ENCODE results near the gene ZNF48. TPM values are rescaled to one million over a fixed set of nuclear protein-coding genes. Genes with fewer than 3 reads are reported as not detected.

Gene ZNF48
- total and polyA plus RNA-seq, 11 donors = 3.1 to 11.0 (median 5.9) TPM

DNA sequence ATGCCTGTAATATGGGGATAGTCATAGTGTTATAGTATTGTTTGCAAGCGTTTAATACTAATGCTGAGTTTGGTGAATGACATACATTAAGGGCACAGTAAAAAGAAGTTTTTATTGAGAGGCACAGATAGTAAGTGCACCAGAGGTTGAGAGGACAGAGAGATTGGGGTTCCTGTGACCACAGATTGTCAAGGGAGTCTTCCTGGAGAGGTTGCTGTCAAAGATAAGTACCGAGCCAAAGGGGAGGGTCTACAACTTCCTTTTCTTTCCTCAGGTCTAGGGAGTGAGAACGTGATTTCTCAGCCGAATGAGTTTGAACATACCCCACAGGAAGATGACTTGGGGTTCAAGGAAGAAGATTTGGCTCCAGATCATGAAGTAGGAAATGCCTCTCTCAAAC is 1.8 kb downstream of the ZNF48 start:
- 54 to 65% (median 60%) methylated on average over 4 of the region's 4 CpGs for WGBS, 4 donors
- intact Hi-C loops (cut with DNase I) = loop anchor here in 1 of 10 donors (5.0 kb wide), 1 partner anchor 40 kb away; the partner anchor contains the start of gene CD2BP2
- ATAC-seq (no peak), DNase-seq (no peak)
- no peak for TF ChIP-seq CTCF (IDR thresholded peaks at IDR 0.05)
- no peak for TF ChIP-seq POLR2A (IDR thresholded peaks at IDR 0.05)
- Histone ChIP-seq H3K4me1 (peaks cover 5 to 45% (median 22%) of the 10 kb centered on the region in 12 donors), H3K36me3 (peaks cover 0 to 19% (median 6%) of the 10 kb centered on the region in 9 donors), H3K9me3 (no peaks in the 10 kb centered on the region), H3K4me3 (no peak overlapping the region), H3K27ac (no peak overlapping the region), H3K27me3 (no peaks in the 10 kb centered on the region)

DNA sequence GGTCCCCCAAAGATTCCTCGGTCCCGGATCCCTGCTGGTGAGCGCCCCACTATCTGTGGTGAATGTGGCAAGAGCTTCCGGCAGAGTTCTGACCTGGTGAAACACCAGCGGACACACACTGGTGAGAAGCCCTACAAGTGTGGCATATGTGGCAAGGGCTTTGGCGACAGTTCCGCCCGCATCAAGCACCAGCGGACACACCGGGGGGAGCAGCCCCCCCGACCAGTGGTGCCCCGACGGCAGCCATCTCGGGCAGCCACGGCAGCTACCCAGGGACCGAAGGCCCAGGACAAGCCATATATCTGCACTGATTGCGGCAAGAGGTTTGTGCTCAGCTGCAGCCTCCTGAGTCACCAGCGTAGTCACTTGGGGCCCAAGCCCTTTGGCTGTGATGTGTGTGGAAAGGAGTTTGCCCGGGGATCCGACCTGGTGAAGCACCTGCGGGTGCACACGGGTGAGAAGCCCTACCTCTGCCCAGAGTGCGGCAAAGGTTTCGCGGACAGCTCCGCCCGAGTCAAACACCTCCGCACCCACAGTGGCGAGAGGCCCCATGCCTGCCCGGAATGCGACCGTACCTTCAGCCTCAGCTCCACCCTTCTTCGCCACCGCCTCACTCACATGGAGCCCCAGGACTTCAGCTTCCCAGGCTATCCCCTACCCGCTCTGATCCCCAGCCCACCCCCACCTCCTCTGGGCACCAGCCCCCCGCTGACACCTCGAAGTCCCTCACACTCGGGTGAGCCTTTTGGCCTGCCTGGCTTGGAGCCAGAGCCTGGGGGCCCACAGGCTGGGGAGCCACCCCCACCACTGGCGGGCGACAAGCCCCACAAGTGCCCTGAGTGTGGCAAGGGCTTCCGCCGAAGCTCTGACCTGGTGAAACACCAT is 2.8 kb downstream of the ZNF48 start:
- WGBS, 4 donors = 94 to 96% (median 94%) methylated on average over 31 to 42 of the region's 42 CpGs
- no peak for ATAC-seq
- Histone ChIP-seq H3K4me3 (no peak overlapping the region), H3K4me1 (peaks cover 5 to 45% (median 22%) of the 10 kb centered on the region in 12 donors), H3K36me3 (peaks cover 0 to 19% (median 6%) of the 10 kb centered on the region in 9 donors), H3K9me3 (no peaks in the 10 kb centered on the region), H3K27ac (peak overlapping the region in 1 of 12 donors; percentile 92), H3K27me3 (no peaks in the 10 kb centered on the region)
- intact Hi-C loops (cut with DNase I) = loop anchor here in 1 of 10 donors (5.0 kb wide), 1 partner anchor 41 kb away; the partner anchor contains the start of gene CD2BP2
- TF ChIP-seq POLR2A (IDR thresholded peaks at IDR 0.05) (no peak), CTCF (IDR thresholded peaks at IDR 0.05) (no peak)
- DNase-seq = no peak

- intact Hi-C loops (cut with DNase I) = loop anchor here in 1 of 10 donors (5.0 kb wide), 1 partner anchor 42 kb away; the partner anchor contains the start of gene CD2BP2
- peaks cover 5 to 44% (median 22%) of the 10 kb centered on the region in 12 donors for H3K4me1 ChIP-seq
- peak overlapping the region in 4 of 12 donors; percentile 86 to 93 (median 90) for H3K27ac ChIP-seq
- H3K4me3 ChIP-seq = no peak overlapping the region
- 77 to 86% (median 84%) methylated on average over 10 to 23 of the region's 23 CpGs for WGBS, 4 donors
- ATAC-seq (no peak), DNase-seq (no peak)
- no peaks in the 10 kb centered on the region for H3K9me3 ChIP-seq
- H3K36me3 ChIP-seq = peaks cover 0 to 19% (median 6%) of the 10 kb centered on the region in 9 donors
- no peak for TF ChIP-seq POLR2A (IDR thresholded peaks at IDR 0.05)
- TF ChIP-seq CTCF (IDR thresholded peaks at IDR 0.05) = no peak
- H3K27me3 ChIP-seq = no peaks in the 10 kb centered on the region
Observed at GRCh38 chr16:30398661-30399434, 3.6 kb downstream of the ZNF48 start.

All from heart left ventricle (tissue), 16 donors.